ENCODE measurements around the gene TUBAL3. TPM values are rescaled to one million over a fixed set of nuclear protein-coding genes. Genes with fewer than 3 reads are reported as not detected.

Gene TUBAL3
- total RNA-seq, 1 donor from 2014 or later: not detected

DNA sequence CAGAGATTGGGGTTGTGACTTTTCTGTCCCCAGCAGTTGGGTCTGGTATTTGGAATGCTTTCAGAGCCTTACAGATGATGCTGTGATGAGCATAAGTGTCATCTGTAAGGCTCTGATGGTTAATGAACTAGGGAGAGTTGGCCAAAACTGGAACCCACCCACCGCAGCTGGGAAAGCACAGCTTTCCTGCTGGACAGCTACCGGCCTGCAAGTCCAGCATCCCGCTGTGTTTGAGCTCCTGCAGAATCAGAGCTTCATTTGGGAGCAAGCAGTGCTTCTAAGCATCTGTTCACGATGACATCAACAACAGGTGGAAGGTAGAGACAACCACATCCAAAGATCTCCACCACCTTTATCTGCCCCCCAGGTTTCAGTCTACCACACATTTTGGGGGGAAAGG lies 28.2 kb downstream of the TUBAL3 start:
- H3K36me3 ChIP-seq: no peaks in the 10 kb centered on the region

GRCh38 chr10:5373891-5374611 lies 30.6 kb downstream of the TUBAL3 start:
- TF ChIP-seq, protein P1, sequence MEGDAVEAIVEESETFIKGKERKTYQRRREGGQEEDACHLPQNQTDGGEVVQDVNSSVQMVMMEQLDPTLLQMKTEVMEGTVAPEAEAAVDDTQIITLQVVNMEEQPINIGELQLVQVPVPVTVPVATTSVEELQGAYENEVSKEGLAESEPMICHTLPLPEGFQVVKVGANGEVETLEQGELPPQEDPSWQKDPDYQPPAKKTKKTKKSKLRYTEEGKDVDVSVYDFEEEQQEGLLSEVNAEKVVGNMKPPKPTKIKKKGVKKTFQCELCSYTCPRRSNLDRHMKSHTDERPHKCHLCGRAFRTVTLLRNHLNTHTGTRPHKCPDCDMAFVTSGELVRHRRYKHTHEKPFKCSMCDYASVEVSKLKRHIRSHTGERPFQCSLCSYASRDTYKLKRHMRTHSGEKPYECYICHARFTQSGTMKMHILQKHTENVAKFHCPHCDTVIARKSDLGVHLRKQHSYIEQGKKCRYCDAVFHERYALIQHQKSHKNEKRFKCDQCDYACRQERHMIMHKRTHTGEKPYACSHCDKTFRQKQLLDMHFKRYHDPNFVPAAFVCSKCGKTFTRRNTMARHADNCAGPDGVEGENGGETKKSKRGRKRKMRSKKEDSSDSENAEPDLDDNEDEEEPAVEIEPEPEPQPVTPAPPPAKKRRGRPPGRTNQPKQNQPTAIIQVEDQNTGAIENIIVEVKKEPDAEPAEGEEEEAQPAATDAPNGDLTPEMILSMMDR (IDR thresholded peaks at IDR 0.05): no peak
- H3K27ac ChIP-seq: no peak overlapping the region
- no peaks in the 10 kb centered on the region for H3K27me3 ChIP-seq (ENCODE audit: low read depth)
- H3K4me1 ChIP-seq: no peaks in the 10 kb centered on the region
- no peaks in the 10 kb centered on the region for H3K36me3 ChIP-seq
- intact Hi-C loops (cut with DNase I): no loop called here
- DNase-seq (no peak), ATAC-seq (no peak)
- H3K9me3 ChIP-seq: no peaks in the 10 kb centered on the region
- no peak overlapping the region for H3K4me3 ChIP-seq

More for the DNA sequence above, 28.2 kb downstream of the TUBAL3 start:
- TF ChIP-seq, protein P1 (IDR thresholded peaks at IDR 0.05): no peak
- intact Hi-C loops (cut with DNase I): no loop called here
- H3K27me3 ChIP-seq (ENCODE audit: low read depth): no peaks in the 10 kb centered on the region
- no peaks in the 10 kb centered on the region for H3K9me3 ChIP-seq
- no peak overlapping the region for H3K4me3 ChIP-seq
- DNase-seq (no peak), ATAC-seq (no peak)
- H3K4me1 ChIP-seq: no peaks in the 10 kb centered on the region
- H3K27ac ChIP-seq: no peak overlapping the region

GRCh38 chr10:5373307-5373706 lies 31.3 kb downstream of the TUBAL3 start:
- no peak overlapping the region for H3K4me3 ChIP-seq
- no peaks in the 10 kb centered on the region for H3K27me3 ChIP-seq (ENCODE audit: low read depth)
- no peak overlapping the region for H3K27ac ChIP-seq
- TF ChIP-seq, protein P1 (IDR thresholded peaks at IDR 0.05): no peak
- no peaks in the 10 kb centered on the region for H3K9me3 ChIP-seq
- ATAC-seq: no peak
- H3K36me3 ChIP-seq: no peaks in the 10 kb centered on the region
- intact Hi-C loops (cut with DNase I): no loop called here
- no peaks in the 10 kb centered on the region for H3K4me1 ChIP-seq
- DNase-seq: no peak

DNA sequence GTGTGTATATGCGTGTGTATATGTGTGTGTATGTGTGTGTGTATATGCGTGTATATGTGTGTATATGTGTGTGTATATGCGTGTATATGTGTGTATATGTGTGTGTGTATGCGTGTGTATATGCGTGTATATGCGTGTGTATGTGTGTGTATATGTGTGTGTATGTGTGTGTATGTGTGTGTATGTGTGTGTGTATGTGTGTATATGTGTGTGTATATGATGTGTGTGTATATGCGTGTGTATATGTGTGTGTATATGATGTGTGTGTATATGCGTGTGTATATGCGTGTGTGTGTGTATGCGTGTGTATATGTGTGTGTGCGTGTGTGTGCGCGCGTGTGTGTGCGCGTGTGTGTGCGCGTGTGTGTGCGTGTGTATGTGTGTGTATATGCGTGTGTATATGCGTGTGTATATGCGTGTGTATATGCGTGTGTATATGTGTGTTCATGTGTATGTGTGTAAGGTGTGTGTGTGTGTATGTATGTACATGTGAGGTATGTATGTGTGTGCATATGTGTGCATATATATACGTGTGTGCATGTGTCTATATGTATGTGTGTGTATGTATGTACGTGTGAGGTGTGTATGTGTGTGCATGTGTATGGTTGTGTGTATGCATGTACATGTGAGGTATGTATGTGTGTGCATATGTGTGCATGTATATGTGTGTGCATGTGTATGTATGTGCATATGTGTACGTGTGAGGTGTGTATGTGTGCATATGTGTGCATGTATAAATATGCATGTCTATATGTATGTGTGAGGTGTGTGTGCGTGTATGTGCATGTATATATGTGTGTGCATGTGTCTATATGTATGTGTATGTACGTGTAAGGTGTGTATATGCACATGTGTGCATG lies 33.9 kb downstream of the TUBAL3 start:
- TF ChIP-seq, protein P1 (IDR thresholded peaks at IDR 0.05): no peak
- Histone ChIP-seq H3K36me3 (no peaks in the 10 kb centered on the region), H3K4me1 (no peaks in the 10 kb centered on the region), H3K27ac (no peak overlapping the region), H3K9me3 (no peaks in the 10 kb centered on the region), H3K27me3 (ENCODE audit: low read depth) (no peaks in the 10 kb centered on the region), H3K4me3 (no peak overlapping the region)
- DNase-seq: no peak
- ATAC-seq: no peak
- intact Hi-C loops (cut with DNase I): no loop called here

- H3K4me1 ChIP-seq: no peaks in the 10 kb centered on the region
- peaks cover under 1% of the 10 kb centered on the region for H3K27me3 ChIP-seq (ENCODE audit: low read depth)
- no peak for DNase-seq
- H3K27ac ChIP-seq: no peak overlapping the region
- TF ChIP-seq, protein P1 (IDR thresholded peaks at IDR 0.05): no peak
- H3K9me3 ChIP-seq: no peaks in the 10 kb centered on the region
- no peak for ATAC-seq
- no peak overlapping the region for H3K4me3 ChIP-seq
- intact Hi-C loops (cut with DNase I): no loop called here
- no peaks in the 10 kb centered on the region for H3K36me3 ChIP-seq
Measured at GRCh38 chr10:5369362-5370158, 35.1 kb downstream of the TUBAL3 start.

Data from lower lobe of right lung (tissue), 2 donors.